GM08714 (cell line): ENCODE data around the gene NDUFV3.
"Not testable (repeated sequence)": the region's sequence is repeated elsewhere in the genome, so short reads cannot be mapped to it uniquely, and the experiment has no call there.

Experiments used
- H3K4me3 ChIP-seq: fragments of 200-500 bp; sonication (Bioruptor generic); 2 replicates; pipeline ENCODE4 v1.5.1; 2014; ENCODE audit warnings: mild to moderate bottlenecking, low read length, inconsistent platforms
- ZNF274 ChIP-seq: IDR thresholded peaks from 2 replicates; pipeline ENCODE4 v1.6.1; 2012; ENCODE audit warnings: mild to moderate bottlenecking, low read depth, low read length

The NDUFV3 gene

GRCh38 chr21:42861848-42862400 is 31.2 kb upstream of the NDUFV3 start:
- H3K4me3 ChIP-seq = no peak overlapping the region
- no peak for TF ChIP-seq ZNF274

- no peak overlapping the region for H3K4me3 ChIP-seq
- TF ChIP-seq ZNF274 = no peak
These were observed 30.2 kb upstream of the NDUFV3 start for GRCh38 chr21:42862774-42863503.

GRCh38 chr21:42863504-42863870 is 29.6 kb upstream of the NDUFV3 start:
- no peak overlapping the region for H3K4me3 ChIP-seq
- no peak for TF ChIP-seq ZNF274

GRCh38 chr21:42864286-42864685 is 28.8 kb upstream of the NDUFV3 start:
- TF ChIP-seq ZNF274 = no peak
- no peak overlapping the region for H3K4me3 ChIP-seq

GRCh38 chr21:42864815-42865775 is 28.0 kb upstream of the NDUFV3 start:
- TF ChIP-seq ZNF274 = no peak
- no peak overlapping the region for H3K4me3 ChIP-seq

- H3K4me3 ChIP-seq = no peak overlapping the region
- TF ChIP-seq ZNF274 = no peak
These were observed 27.3 kb upstream of the NDUFV3 start for GRCh38 chr21:42865776-42866160.

GRCh38 chr21:42868196-42868595 is 24.9 kb upstream of the NDUFV3 start:
- TF ChIP-seq ZNF274 = no peak
- no peak overlapping the region for H3K4me3 ChIP-seq

GRCh38 chr21:42873096-42873495 is 20.0 kb upstream of the NDUFV3 start:
- no peak overlapping the region for H3K4me3 ChIP-seq
- TF ChIP-seq ZNF274 = no peak

GRCh38 chr21:42875811-42876210 is 17.3 kb upstream of the NDUFV3 start:
- not testable (repeated sequence) for H3K4me3 ChIP-seq

- no peak for TF ChIP-seq ZNF274
- H3K4me3 ChIP-seq = peak overlapping the region; percentile 78
These were observed 14.5 kb upstream of the NDUFV3 start for GRCh38 chr21:42878678-42878992.

- peak within 1 kb of the TSS; percentile 78 for H3K4me3 ChIP-seq
- TF ChIP-seq ZNF274 = no peak
These were observed 13.9 kb upstream of the NDUFV3 start, which contains the start of gene WDR4 for GRCh38 chr21:42878993-42879787. Gene WDR4, minus strand, starts transcription at chr21:42879539. Its CDS starts 44 bp downstream, at chr21:42879495.

GRCh38 chr21:42880352-42880751 is 12.8 kb upstream of the NDUFV3 start:
- no peak for TF ChIP-seq ZNF274
- H3K4me3 ChIP-seq = peak overlapping the region; percentile 78

- H3K4me3 ChIP-seq = no peak overlapping the region
- no peak for TF ChIP-seq ZNF274
These were observed 9.2 kb upstream of the NDUFV3 start for GRCh38 chr21:42883921-42884320.

GRCh38 chr21:42887326-42887725 is 5.8 kb upstream of the NDUFV3 start:
- TF ChIP-seq ZNF274 = no peak
- no peak overlapping the region for H3K4me3 ChIP-seq
